ENCODE data around the gene LRRC4.

Gene LRRC4

DNA sequence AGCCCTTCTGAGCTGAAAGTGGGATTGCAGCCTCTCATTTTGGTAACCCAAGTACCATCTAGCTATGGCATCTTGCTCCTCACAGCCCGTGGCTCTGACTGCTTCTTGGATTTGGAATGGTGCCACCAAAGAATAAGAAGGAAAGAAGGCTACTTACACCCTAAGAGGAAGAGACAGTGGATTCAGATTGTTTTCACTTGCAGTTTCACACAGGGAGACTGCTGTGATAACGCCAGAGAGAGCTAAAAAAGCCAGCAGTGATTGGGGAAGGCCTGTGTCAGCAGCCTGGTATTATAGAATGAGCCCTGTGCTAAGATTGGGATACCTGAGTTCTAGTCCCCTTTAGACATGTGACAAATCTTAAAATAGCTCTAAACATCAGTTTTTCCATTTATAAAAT is 3.6 kb upstream of the LRRC4 start:
- CTCF ChIA-PET: interaction anchor here (0.8 to 2.6 kb wide), 4 partner anchors 12 to 303 kb away, joined by 3 to 8 read pairs (median 4); no protein-coding TSS in a partner anchor

DNA sequence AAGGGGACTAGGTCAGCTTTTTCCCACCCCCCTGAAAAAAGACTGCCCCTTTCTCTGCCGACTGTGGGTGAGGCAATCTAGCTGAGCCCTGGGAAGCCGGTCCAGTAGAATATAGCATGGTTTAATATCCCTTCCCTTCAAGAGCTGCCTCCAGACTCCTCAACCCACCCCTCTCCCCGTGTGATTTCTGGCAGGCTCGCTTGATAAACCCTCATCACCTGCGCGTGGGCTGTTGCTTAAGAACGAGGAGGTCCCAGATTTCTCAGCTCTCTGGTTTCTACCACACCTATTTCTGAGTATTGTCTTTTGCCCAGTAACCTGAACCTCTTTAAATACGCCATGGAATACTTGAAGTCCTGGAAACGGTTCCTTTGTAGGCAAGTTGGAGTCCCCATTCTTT is 2.0 kb upstream of the LRRC4 start:
- TF ChIP-seq LEF1 (IDR thresholded peaks at IDR 0.05; ENCODE audit: borderline replicate concordance): no peak
- no peak for TF ChIP-seq HDGF (IDR thresholded peaks at IDR 0.05; ENCODE audit: borderline replicate concordance)
- no peak for TF ChIP-seq FOXK2 (IDR thresholded peaks at IDR 0.05)
- no peak for TF ChIP-seq TARDBP (IDR thresholded peaks at IDR 0.05)
- no peak for TF ChIP-seq SP1 (IDR thresholded peaks at IDR 0.05)
- no peak for TF ChIP-seq ELF4 (IDR thresholded peaks at IDR 0.05)
- TF ChIP-seq NFRKB (IDR thresholded peaks at IDR 0.05): no peak
- no peak for TF ChIP-seq L3MBTL2 (conservative IDR thresholded peaks at IDR 0.05)
- TF ChIP-seq ARNT (IDR thresholded peaks at IDR 0.05): no peak
- no peak for TF ChIP-seq SUZ12 (IDR thresholded peaks at IDR 0.05)
- no peak for TF ChIP-seq FOXA1 (IDR thresholded peaks at IDR 0.05)
- no peak for TF ChIP-seq FOXM1 (IDR thresholded peaks at IDR 0.05; ENCODE audit: borderline replicate concordance)
- no peak for TF ChIP-seq CTBP1 (IDR thresholded peaks at IDR 0.05; ENCODE audit: borderline replicate concordance)
- no peak for DNase-seq (ENCODE audit: extremely low spot score)
- POLR2A ChIA-PET: interaction anchor here (0.6 kb wide), 1 partner anchor 11 kb away, joined by 3 read pairs; no protein-coding TSS in a partner anchor
- CTCF ChIA-PET: interaction anchor here (0.6 to 2.6 kb wide), 2 partner anchors 112 to 176 kb away, joined by 3 to 8 read pairs; no protein-coding TSS in a partner anchor

More for the DNA sequence above, 3.6 kb upstream of the LRRC4 start:
- DNase-seq (ENCODE audit: extremely low spot score): no peak
- POLR2A ChIA-PET: interaction anchor here (1.5 kb wide), 1 partner anchor 175 kb away, joined by 3 read pairs; no protein-coding TSS in a partner anchor
- TF ChIP-seq ARNT (IDR thresholded peaks at IDR 0.05) (no peak), SUZ12 (IDR thresholded peaks at IDR 0.05) (no peak), SP1 (IDR thresholded peaks at IDR 0.05) (no peak), CTBP1 (IDR thresholded peaks at IDR 0.05; ENCODE audit: borderline replicate concordance) (no peak), NFRKB (IDR thresholded peaks at IDR 0.05) (no peak), TARDBP (IDR thresholded peaks at IDR 0.05) (no peak), FOXA1 (IDR thresholded peaks at IDR 0.05) (no peak), LEF1 (IDR thresholded peaks at IDR 0.05; ENCODE audit: borderline replicate concordance) (no peak), L3MBTL2 (conservative IDR thresholded peaks at IDR 0.05) (no peak), ELF4 (IDR thresholded peaks at IDR 0.05) (no peak), BHLHE40 (IDR thresholded peaks at IDR 0.05; ENCODE audit: borderline replicate concordance) (no peak), FOXK2 (IDR thresholded peaks at IDR 0.05) (no peak), HDGF (IDR thresholded peaks at IDR 0.05; ENCODE audit: borderline replicate concordance) (no peak), FOXM1 (IDR thresholded peaks at IDR 0.05; ENCODE audit: borderline replicate concordance) (no peak), ZNF384 (IDR thresholded peaks at IDR 0.05) (no peak)
- TF ChIP-seq, protein P1, sequence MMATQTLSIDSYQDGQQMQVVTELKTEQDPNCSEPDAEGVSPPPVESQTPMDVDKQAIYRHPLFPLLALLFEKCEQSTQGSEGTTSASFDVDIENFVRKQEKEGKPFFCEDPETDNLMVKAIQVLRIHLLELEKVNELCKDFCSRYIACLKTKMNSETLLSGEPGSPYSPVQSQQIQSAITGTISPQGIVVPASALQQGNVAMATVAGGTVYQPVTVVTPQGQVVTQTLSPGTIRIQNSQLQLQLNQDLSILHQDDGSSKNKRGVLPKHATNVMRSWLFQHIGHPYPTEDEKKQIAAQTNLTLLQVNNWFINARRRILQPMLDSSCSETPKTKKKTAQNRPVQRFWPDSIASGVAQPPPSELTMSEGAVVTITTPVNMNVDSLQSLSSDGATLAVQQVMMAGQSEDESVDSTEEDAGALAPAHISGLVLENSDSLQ (IDR thresholded peaks at IDR 0.05): no peak

DNA sequence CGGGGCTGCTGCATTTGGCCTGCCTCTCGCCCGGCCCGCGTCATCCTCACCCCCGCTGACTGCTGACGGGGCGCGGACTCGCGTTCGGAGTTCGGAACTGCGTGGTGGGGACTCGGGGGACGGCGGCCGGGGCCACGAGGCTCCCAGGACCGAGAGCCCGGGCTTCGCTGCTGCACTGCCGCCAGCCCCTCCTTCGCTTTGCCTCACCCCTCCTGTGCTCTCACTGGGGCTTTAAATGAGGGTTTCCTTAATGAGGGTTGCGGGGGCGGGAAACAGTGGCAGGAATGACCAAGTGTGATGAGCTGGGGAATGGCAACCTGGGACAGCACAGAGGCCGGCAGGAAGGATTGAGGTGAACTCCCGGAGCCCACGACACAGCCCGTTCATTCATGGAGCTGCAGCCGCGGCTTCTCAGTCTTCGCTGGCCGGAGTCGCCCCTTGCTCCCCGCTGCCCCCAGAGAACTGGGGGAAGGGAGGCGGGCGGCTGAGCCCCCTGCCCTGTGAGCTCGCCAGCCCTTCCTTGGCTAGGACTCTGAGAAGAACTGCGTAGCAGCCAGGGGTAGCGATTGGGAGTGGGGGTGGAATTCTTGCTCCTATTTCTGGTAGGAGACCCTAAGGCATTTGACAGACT is 1.5 kb upstream of the LRRC4 start:
- ChIA-PET CTCF (interaction anchor here (2.6 kb wide), 1 partner anchor 177 kb away, joined by 8 read pairs; no protein-coding TSS in a partner anchor), POLR2A (interaction anchor here (0.6 kb wide), 1 partner anchor 12 kb away, joined by 3 read pairs; no protein-coding TSS in a partner anchor)
- DNase-seq (ENCODE audit: extremely low spot score): no peak
- TF ChIP-seq ZNF384 (IDR thresholded peaks at IDR 0.05): no peak
- no peak for TF ChIP-seq NFRKB (IDR thresholded peaks at IDR 0.05)
- TF ChIP-seq FOXA1 (IDR thresholded peaks at IDR 0.05): no peak
- TF ChIP-seq BHLHE40 (IDR thresholded peaks at IDR 0.05; ENCODE audit: borderline replicate concordance): no peak
- TF ChIP-seq, protein P1 (IDR thresholded peaks at IDR 0.05): no peak
- no peak for TF ChIP-seq ELF4 (IDR thresholded peaks at IDR 0.05)
- no peak for TF ChIP-seq LEF1 (IDR thresholded peaks at IDR 0.05; ENCODE audit: borderline replicate concordance)
- no peak for TF ChIP-seq ARNT (IDR thresholded peaks at IDR 0.05)
- TF ChIP-seq HDGF (IDR thresholded peaks at IDR 0.05; ENCODE audit: borderline replicate concordance): no peak
- TF ChIP-seq CTBP1 (IDR thresholded peaks at IDR 0.05; ENCODE audit: borderline replicate concordance): no peak
- TF ChIP-seq L3MBTL2 (conservative IDR thresholded peaks at IDR 0.05): no peak
- TF ChIP-seq FOXK2 (IDR thresholded peaks at IDR 0.05): no peak

DNA sequence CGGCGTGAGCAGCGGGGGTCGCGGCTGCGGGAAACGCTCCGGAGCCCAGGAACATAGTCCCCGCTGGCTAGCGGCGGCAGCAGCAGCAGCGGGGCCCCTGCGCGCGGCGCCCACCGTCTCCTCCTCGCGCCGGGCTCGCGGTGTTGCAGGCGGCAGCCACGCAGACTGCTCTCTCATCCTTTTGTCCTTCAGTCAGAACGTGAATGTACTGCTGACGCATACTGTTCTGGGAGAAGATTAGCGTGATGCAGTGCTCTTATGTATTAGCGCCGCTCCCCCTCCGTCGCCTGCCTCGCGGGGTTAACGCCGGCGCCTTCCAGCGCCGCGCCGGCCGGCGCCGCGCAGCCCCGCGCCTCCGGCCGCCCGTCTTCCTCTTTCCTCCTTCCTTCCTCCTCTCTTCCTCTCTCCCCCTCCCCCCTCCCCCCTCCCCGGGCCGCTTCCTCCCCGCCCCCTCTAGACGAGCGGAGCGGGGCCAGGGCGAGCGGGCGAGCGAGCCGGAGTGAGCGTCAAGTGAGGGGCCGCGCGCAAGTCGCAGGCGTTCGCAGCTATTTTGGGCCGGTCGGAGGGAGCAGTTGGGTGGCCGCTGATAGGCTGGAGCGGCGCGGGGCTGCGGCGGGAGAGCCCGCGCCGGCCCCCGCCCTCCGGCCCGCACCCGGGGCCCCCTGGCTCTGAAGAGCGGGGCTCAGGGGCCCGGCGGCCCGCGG is 816 bp upstream of the LRRC4 start:
- CTCF ChIA-PET: no interaction called here
- DNase-seq (ENCODE audit: extremely low spot score): peak; percentile 66
- POLR2A ChIA-PET: no interaction called here
- TF ChIP-seq ELF4 (IDR thresholded peaks at IDR 0.05) (no peak), NFRKB (IDR thresholded peaks at IDR 0.05) (no peak), FOXA1 (IDR thresholded peaks at IDR 0.05) (no peak), L3MBTL2 (conservative IDR thresholded peaks at IDR 0.05) (no peak), ZNF384 (IDR thresholded peaks at IDR 0.05) (no peak), ARNT (IDR thresholded peaks at IDR 0.05) (no peak), CTBP1 (IDR thresholded peaks at IDR 0.05; ENCODE audit: borderline replicate concordance) (no peak), SUZ12 (IDR thresholded peaks at IDR 0.05) (no peak), HDGF (IDR thresholded peaks at IDR 0.05; ENCODE audit: borderline replicate concordance) (no peak), BHLHE40 (IDR thresholded peaks at IDR 0.05; ENCODE audit: borderline replicate concordance) (no peak), TARDBP (IDR thresholded peaks at IDR 0.05) (no peak), FOXK2 (IDR thresholded peaks at IDR 0.05) (no peak), SP1 (IDR thresholded peaks at IDR 0.05) (no peak), LEF1 (IDR thresholded peaks at IDR 0.05; ENCODE audit: borderline replicate concordance) (no peak), FOXM1 (IDR thresholded peaks at IDR 0.05; ENCODE audit: borderline replicate concordance) (no peak)
- TF ChIP-seq, protein P1 (IDR thresholded peaks at IDR 0.05): no peak

DNA sequence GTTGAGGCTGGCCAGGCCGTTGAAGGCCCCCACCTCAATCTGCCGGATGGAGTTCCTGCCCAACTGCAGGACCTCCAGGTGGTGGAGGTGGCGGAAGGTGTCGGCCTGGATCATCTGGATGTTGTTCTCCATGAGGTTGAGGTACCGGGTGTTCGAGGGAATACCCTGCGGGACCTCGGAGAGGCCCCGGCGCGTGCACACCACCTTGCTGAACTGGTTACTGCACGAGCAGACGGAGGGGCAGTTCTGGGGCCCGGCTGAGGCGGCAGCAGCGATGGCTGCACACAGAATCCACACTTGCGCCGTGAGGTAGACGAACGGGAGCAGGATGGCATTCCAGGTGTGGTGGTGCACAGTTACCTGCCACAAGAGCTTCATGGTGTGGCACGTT is 979 bp downstream of the LRRC4 start:
- ChIA-PET POLR2A (interaction anchor here (0.9 kb wide), 1 partner anchor 10 kb away, joined by 3 read pairs; no protein-coding TSS in a partner anchor), CTCF (interaction anchor here (1.1 kb wide), 1 partner anchor 106 kb away, joined by 3 read pairs; no protein-coding TSS in a partner anchor)
- TF ChIP-seq FOXM1 (IDR thresholded peaks at IDR 0.05; ENCODE audit: borderline replicate concordance) (no peak), NFRKB (IDR thresholded peaks at IDR 0.05) (no peak), BHLHE40 (IDR thresholded peaks at IDR 0.05; ENCODE audit: borderline replicate concordance) (no peak), ELF4 (IDR thresholded peaks at IDR 0.05) (no peak), ARNT (IDR thresholded peaks at IDR 0.05) (no peak)
- TF ChIP-seq, protein P1 (IDR thresholded peaks at IDR 0.05): no peak
- no peak for DNase-seq (ENCODE audit: extremely low spot score)
